HG02763 (cell line): ENCODE data around the gene TLK2.

ENCODE experiments used
- ATAC-seq: cut with Tn5 transposase; IDR thresholded peaks from one replicate; pipeline ENCODE4 v1.9.1; 2021; ENCODE audit warnings: mild to moderate bottlenecking, moderate library complexity; ENCODE audit not compliant: unreplicated experiment

The TLK2 gene

DNA sequence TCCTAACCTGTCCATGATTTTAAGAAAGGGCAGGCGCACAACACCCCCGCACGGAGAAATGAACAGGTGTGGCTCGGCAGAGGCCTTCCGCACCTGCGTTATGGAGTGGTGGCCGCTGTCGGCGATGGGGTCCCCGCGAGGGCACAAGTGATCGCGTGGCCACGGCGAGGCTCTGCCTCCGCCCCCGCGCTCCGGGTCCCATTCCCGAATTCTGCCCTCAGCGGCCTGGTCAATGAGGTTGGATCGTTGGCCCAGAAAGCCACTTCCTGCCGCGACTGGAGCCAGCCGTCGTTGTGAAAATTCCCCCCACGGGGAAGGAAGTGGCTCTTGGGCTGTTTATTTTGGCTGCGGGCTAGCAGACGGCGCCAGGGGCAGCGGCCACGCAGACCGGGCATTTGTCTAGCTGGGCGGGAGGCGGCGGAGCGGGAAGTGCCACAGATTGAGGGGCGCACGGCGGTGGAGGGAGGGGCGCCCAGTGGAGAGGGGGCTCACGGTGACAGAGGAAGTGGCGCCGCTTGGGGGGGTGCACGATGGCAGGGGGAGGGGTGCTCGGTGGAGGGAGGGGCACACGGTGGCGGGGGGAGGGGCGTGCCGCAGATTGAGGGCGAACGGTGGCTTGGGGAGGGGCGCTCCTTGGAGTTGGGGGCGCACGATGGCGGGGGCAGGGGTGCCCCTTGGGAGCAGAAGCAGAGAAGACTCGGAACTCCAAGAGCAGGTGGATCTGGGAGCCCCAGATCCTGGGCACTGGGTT is 173.8 kb downstream of the TLK2 start:
- no peak for ATAC-seq

GRCh38 chr17:62653002-62653825 is 174.6 kb downstream of the TLK2 start:
- peak; percentile 70 for ATAC-seq

- ATAC-seq = no peak
Observed at GRCh38 chr17:62653826-62654761, 175.5 kb downstream of the TLK2 start.

- ATAC-seq = no peak
Observed at GRCh38 chr17:62655656-62656055, 177.0 kb downstream of the TLK2 start.

DNA sequence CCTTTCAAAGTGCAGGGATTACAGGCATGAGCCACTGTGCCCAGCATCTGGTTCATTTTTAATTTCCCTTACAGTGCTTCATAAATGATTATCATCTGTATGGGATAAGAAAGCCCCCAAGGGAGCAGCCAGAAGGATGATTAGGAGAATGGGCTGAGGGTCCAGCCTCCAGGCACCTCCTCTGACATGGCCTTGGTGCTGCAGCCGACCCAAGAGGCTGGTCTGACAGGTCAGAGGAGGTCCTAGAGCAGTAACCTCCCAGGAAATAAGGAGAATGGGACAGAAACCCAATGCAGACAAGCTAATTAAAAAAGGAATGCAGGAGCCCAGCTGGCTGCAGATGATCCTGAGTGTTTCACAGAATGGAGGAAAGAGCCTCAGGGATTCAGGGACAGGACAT is 177.8 kb downstream of the TLK2 start:
- no peak for ATAC-seq

DNA sequence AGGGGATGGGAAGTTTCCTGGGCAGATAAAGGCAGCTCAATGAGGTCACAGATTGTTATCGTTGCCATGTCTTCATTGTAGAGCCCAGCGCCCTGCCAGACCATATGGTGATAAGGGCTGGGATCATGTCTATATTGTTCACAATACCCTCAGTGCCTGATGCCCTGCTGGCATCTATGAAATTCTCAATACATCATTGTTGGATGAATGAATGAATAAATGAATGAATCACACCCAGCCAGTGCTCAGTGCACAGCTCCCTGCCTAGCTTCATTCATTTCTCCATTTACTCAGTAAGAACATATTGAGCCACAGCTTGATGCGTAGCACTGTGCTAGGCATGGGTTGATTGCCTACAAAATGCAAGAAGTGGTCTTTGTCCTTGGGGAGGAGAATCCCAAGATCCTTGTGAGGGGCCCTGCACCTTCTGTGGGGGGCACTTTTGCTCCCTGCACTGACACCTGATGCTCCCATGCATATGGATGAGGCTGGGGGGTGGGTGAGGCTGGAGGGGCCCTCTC is 178.6 kb downstream of the TLK2 start:
- ATAC-seq = no peak

- no peak for ATAC-seq
Observed at GRCh38 chr17:62657690-62658089, 179.1 kb downstream of the TLK2 start.

DNA sequence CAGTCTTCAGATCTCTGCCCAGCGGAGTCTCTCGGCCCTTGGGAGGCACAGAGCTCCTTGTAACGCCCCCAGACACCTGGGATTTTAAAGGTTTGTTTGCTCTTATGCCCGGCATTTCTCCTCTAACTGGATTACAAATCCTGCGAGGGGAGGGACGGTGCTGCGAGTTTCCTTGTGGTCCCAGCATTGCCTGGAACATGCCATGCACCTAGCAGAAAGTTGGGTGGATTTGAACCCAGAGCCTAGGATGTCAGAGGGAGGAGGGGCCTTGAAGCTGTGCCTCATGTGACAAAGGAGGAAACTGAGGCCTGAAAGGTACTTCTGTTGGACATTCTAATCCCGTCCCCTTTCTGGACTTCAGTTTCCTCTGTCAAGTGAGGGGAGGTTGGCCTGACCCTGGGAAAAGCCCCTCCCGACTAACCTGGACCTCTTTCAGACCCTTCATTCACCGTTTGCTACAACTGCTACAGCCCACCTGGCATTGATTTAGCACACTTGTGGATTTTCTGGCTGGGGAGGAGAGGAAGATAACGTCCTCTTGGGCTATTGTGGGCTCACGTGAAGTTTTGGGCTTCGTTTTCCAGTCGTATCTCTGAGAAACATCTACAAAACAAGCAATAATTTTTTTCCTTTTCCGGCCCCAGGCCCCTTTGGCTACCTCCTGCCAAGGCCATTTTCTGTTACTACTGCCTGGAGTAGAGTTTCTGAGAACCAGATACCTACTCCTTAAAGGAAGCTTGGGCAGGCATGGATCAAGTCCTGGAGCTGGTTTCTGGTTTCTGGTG is 179.7 kb downstream of the TLK2 start:
- no peak for ATAC-seq

- ATAC-seq = no peak
Observed at GRCh38 chr17:62660629-62661118, 182.0 kb downstream of the TLK2 start.

GRCh38 chr17:62661337-62661736 is 182.7 kb downstream of the TLK2 start:
- ATAC-seq = no peak

DNA sequence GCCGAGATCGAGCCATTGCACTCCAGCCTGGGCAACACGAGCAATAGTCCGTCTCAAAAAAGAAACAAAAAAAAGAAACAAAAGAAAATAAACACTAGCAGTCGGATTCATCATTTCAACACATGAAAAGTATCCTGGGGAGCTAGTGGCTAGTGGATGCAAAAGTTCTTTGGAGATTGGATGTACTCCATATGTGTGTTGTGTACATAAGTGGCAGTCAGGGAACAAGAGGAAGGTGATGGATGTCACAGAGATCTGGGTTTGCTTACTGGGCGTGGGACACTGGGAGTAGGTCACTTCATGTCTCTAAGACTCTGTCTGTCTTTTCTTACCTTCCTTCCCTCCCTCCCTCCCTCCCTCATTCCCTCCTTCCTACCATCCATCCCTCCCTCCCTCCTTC is 184.2 kb downstream of the TLK2 start:
- no peak for ATAC-seq
